A204.1 (cell line): Measurements from ENCODE around the gene HMG20B.

Experiments used
- FAIRE-seq: peaks from 2 replicates; lab custom pipeline; 2012; peaks lifted over from hg19 to GRCh38; lab: Jason Lieb, UNC

The HMG20B gene

DNA sequence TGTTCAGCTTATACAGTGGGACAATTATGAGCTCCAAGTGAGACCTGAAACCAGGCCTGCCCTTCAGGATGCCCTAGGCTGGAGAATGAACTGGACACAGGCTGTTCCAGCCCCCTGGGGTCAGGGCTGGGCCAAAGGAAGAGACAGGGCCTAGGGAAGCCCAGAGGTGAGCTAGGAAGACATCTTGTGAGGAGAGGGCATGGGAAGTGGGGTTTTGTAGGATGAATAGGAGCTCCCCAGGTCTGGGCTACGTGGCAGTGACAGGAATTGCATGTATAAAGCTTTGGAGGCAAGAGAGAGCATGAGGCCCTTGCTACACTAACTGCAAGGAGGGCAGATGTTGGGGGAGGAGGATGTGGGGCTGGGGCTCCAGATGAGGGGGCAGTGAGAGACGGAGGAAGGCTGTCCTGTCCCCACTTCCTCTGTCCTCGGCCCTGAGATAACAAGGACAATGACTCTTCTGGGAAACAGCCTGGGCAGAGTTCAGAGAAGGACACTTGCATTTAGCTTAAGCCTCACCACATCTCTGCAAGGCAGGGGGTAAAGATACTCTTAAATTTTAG lies 35.4 kb downstream of the HMG20B start:
- FAIRE-seq, result no peak

DNA sequence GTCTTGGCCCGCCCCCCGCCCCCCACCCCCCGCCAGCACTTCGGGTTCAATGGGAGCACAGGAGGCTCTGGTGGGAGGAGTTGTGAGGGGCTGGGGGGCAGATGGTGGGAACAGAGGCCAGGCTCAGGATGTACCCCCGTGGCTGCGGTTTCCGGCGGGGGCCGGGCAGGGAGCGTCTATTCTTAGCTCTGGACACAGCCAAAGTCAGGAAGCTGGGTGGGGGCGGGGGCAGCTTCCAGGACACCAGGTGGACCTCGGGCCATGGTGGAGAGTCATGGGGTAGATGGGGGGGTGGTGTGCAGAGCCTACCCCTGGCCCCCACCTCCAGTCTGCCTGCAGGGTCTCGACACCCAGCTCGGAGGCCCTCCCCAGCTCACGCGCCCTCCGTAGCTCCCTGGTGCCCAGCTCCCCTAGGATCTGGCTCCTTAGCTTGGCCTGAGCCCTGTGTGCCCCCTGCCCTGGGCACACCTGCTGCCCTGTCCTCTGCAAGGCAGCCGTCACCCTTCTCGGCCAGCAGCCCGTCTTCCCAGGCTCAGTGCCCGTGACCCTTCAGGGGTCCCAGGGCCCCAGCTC lies 36.1 kb downstream of the HMG20B start:
- no peak for FAIRE-seq

DNA sequence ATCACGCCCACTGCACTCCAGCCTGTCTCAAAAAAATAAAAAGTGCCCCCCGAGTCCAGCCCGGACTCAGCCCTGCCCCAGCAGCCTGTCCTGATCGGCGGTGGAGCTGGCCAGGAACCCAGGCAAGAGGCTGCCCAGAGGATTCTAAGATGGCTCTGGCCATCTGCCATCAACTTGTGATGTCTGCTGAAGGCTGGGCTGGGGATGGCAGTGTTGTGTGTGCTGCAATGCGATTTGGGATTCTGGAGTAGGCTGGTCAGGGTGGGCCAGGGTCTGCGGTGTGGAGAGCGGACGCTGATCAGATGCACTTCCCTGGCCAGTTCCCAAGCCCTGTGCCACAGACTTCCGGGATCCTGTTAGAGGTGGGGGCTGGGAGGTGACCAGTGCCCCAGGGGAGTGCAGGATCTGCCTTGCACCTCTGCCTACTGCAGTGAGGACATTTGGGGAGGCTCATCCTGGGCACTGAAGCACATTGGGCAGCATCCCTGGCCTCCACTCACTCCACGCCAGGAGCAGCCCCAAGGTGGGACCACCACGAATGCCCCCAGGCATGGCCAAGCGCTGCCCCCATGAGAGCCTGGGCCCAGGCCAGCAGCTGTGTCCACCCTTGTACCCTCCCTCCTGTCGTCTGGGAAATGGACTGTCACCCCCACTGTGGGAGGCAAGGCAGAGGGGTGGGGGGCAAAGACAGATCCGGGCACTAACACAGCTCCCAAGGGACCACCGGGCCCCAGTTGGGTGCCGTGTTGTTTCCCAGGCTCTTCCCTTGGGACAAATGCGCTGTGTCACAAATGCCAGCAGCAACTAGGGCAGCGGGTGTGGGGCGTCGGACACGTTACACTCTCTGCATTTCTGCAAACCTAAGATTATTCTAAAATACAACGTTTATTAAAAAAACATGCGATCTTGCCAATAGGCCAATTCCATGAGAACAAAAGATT lies 37.3 kb downstream of the HMG20B start:
- FAIRE-seq, result no peak

GRCh38 chr19:3610745-3611717 lies 38.3 kb downstream of the HMG20B start:
- FAIRE-seq, result no peak

- no peak for FAIRE-seq
These were observed 39.1 kb downstream of the HMG20B start for GRCh38 chr19:3611841-3612240.

- no peak for FAIRE-seq
These were observed 39.6 kb downstream of the HMG20B start for GRCh38 chr19:3612330-3612729.

DNA sequence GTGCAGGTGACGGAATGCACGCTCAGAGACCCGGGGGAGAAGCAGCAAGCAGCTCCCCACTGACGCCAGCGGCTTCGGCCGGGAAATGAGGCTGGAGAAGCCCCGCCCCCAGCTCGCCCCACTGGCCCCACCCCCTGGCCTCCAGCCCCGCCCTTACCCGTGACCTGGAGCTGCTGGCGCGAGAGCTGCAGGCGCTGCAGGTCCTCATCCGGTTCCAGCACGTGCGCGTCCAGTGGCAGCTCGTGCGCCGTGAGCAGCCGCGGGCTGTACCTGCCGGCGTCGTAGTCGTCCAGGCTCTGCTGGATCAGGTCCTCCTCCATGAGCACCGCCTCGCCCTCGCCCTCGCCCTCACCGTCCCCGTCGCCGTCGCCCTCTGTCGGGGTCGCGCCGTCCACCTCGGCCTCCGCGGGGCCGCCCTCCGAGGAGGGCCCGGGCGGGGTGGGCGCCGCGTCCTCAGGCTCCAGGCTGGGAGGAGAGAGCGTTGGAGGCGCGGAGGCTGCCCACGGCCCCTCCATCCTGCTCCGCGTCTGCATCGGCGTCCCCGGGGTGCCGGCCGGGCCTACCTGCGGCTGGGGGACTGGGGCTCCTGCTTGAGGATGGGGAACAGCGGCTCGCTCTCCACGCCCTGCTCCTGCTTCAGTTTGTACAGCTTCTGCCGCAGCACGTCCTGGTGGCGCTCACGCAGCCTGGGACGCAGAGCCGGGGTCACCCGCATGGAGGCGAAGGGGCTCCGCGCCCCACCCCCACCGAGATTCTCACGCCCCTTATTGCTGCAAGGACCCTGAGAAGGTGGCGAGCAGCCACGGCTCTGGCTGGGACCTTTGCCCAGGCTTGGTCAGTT lies 40.4 kb downstream of the HMG20B start:
- no peak for FAIRE-seq

- no peak for FAIRE-seq
These were observed 41.3 kb downstream of the HMG20B start for GRCh38 chr19:3613818-3614661.

- no peak for FAIRE-seq
These were observed 42.2 kb downstream of the HMG20B start for GRCh38 chr19:3614858-3615505.

- FAIRE-seq, result no peak
These were observed 42.9 kb downstream of the HMG20B start for GRCh38 chr19:3615524-3616135.

DNA sequence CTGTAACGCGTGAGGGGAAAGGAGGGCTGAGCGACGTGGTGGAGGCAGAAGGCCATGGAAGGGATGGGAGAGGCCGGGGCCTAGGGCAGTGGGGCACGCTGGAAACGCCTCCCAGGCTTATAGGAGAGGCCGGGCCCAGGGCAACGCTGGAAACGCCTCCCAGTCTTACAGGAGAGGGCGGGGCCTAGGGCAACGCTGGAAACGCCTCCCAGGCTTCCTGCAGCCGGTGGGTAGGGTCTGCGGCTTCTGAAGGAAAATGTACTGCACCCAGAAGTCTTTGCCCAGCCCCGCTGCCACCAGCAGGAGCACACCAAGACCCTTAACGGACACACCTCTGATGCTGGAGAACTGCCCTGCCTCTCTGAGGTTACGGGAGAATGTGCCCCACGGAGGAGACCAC lies 44.7 kb downstream of the HMG20B start:
- no peak for FAIRE-seq

DNA sequence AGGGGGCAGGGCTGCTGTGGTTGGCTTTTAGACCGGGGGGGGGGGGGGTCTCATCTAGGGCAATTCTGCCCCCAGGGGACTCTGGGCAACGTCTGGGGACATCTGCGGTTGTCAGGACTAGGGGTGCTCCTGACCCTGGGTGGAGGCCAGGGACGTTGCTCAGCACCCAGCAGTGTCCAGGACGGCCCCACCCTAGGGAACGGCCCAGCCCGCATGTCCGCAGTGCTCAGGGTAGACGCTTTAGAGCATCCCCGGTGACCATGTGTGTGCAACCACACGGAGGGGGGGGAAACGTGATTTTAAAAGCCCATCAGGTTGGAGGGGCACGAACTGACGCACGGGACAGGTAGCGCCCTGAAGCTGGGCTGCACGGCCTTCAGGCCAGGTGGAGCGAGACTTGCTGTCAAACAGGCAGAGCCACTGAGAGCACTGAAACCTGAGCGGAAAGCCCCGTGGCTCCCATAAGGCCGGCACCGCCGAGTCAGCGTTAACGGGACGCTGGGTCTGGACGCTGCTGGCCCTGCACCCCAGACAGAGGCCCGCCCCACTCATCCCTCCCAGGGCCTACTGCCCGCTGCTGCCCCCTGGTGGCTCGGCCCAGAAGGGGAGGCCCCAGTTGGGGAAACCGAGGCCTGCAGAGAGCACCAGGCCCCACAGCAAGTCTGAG lies 45.5 kb downstream of the HMG20B start:
- FAIRE-seq, result no peak

DNA sequence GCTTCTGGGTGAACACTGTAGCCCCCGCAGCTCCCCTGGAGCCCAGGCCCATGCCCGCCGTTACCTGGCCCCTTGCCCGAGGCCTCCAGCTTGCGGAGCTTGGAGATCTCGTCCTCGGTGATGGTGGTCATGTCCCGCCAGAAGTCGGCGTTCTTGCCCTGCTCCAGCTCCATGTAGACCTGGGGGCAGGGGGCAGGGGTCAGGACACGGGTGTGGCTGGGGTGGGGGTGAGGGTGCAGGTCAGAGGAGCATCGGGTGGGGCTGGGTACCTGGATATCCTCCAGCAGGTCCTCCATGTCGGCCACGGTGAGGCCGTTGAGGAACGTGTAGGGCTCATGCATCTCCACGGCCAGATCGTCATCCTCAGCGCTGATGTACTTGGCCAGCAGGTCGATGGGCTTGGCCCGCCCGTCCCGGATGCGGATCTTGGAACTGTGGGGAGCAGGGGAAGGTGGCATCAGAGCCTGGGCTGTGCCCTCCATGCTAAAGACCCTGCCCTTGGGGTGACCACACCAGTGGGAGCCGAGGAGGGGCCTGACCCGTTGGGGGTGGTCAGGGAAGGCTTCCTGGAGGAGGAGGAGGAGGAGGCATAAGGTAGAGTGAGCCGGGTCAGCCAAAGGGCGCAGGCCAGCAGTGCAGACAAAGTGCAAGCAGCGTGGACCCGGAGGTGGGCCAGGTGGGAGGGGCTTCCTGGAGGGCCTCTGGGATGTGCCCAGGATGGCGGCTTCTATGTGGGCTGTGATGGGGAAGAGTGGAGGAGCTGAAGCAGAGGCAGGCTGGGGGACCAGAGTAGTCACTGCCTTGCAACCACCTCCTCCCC lies 46.3 kb downstream of the HMG20B start:
- FAIRE-seq, result no peak

DNA sequence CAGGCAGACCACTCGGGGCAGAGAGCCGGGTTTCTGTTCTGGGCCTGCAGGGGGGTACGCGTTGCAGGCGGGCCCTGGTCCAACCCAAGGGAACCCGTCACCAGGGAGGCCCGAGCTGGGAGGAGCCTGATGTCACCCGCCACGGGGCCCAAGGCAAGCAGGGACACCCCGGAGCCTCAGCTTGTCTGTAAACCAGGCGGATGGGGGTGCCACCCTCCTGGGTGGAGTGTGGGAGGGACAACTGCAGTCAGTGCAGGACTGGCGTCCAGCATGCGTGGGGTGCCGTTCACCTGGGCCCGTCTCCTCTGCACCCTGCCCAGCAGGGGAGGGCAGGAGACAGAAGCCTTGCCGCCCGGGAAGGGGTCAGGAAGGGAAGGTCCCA lies 46.9 kb downstream of the HMG20B start:
- no peak for FAIRE-seq

DNA sequence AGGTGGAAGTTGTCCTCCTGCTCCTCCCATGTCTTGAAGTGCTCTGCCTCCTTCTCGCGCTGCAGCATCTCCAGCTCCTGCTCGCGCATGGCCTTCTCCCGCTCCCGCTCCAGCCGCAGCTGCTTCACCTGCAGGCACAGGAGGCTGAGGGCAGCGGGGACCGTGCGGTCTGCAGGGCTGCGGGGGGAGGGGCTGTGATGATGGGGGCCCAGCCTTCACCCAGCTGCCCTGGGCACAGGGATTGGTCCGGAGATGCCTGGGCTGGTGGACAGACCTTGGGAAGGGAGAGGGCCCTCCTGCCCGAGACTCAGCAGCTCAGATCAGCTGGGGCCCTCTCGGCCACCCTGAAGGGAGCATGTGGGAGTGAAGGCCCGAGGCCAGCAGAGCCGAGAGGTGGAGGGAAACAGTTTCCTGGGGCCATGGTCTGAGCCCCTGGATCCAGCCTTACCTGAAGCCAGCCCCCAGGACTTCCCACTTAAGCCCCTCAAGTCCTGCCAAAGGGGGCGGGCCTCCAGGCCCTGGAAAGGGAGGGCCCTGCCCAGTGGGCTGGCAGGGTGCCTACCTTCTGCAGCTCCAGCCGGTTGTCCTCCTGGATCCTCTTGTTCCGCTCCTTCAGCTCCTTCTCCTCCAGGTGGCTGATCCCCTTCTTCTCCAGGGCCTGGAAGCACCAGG lies 47.5 kb downstream of the HMG20B start:
- FAIRE-seq, result no peak

DNA sequence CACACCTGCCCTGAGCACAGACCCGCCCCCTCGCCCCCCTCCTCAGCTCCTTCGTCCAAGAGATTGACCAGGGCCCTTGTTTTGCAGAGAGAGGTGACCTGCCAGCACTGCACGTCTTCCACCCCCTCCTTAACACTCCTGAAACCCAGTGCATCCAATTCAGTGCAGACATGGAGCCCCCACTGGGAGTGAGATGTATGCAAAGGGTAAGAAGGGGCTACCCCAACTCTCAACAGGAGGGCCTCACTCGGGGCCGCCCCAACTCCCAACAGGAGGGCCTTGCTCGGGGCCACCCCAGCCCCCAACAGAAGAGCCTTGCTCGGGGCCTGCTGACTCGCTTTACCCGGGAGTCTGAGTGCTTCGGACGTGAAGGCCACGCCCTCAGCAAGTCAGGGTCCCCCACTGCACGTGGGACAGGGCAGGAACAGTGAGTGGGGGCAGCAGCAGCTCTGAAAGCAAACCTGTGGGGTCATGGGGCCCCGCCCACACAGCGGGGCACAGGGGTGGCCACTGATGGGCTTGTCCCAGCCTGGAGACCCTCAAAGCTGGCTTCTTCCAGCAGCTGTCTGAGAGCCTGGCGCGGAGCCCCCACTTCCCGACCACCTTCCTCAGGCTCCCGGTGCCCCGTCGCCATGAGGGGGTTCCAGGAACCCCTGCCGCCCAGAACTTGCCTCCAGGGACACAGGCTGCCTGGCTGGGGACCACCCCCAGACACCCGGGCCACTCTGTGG lies 48.2 kb downstream of the HMG20B start:
- FAIRE-seq, result no peak

GRCh38 chr19:3621689-3622088 lies 48.9 kb downstream of the HMG20B start:
- FAIRE-seq, result no peak
